IMR-90 (cell line): ENCODE results near the gene RAB8B.

ENCODE experiments used
- CEBPB ChIP-seq: IDR thresholded peaks from 2 replicates; pipeline ENCODE4 v1.6.1; 2012; ENCODE audit warnings: low read depth, low read length, improper control_type of control experiment
- FOS ChIP-seq: fragments of 150-350 bp; IDR thresholded peaks from 2 replicates; pipeline ENCODE4 v1.6.1; 2016; ENCODE audit warnings: low read depth, low read length
- MAFK ChIP-seq: IDR thresholded peaks from 2 replicates; pipeline ENCODE4 v1.6.1; 2012; ENCODE audit warnings: low read depth, low read length, improper control_type of control experiment
- MAZ ChIP-seq: IDR thresholded peaks from 2 replicates; pipeline ENCODE4 v1.6.1; 2012; ENCODE audit warnings: low read depth, mild to moderate bottlenecking, low read length, improper control_type of control experiment, moderate library complexity, borderline replicate concordance
- NFE2L2 ChIP-seq: fragments of 150-350 bp; IDR thresholded peaks from 2 replicates; pipeline ENCODE4 v1.6.1; 2016; ENCODE audit warnings: low read depth, mild to moderate bottlenecking, low read length
- POLR2A ChIP-seq: IDR thresholded peaks from 2 replicates; pipeline ENCODE4 v1.6.1; 2012; ENCODE audit warnings: mild to moderate bottlenecking, low read depth, low read length
- RAD21 ChIP-seq: IDR thresholded peaks from 2 replicates; pipeline ENCODE4 v1.6.1; 2012; ENCODE audit warnings: low read length, improper control_type of control experiment
- RCOR1 ChIP-seq: IDR thresholded peaks from 2 replicates; pipeline ENCODE4 v1.6.1; 2012; ENCODE audit warnings: mild to moderate bottlenecking, low read length, improper control_type of control experiment; ENCODE audit not compliant: insufficient replicate concordance
- RFX5 ChIP-seq: IDR thresholded peaks from 2 replicates; pipeline ENCODE4 v1.8.0; 2012; ENCODE audit warnings: low read depth, mild to moderate bottlenecking, low read length, moderate library complexity
- SMC3 ChIP-seq: fragments of 150-350 bp; IDR thresholded peaks from 2 replicates; pipeline ENCODE4 v1.6.1; 2016; ENCODE audit warnings: low read depth, mild to moderate bottlenecking, antibody characterized with exemption, low read length, moderate library complexity
- TF ChIP-seq, protein P1 (sequence below): conservative IDR thresholded peaks from 2 replicates; pipeline ENCODE4 v1.5.1; 2012; ENCODE audit warnings: mild to moderate bottlenecking, low read depth, low read length, improper control_type of control experiment
- TF ChIP-seq, protein P2 (sequence below): fragments of 150-350 bp; IDR thresholded peaks from 2 replicates; pipeline ENCODE4 v1.6.1; 2017; ENCODE audit warnings: mild to moderate bottlenecking, antibody characterized with exemption, low read length, low read depth
- TF ChIP-seq, protein P3 (sequence below): fragments of 150-350 bp; IDR thresholded peaks from 2 replicates; pipeline ENCODE4 v1.6.1; 2016; ENCODE audit warnings: low read depth, mild to moderate bottlenecking, low read length, moderate library complexity, borderline replicate concordance

DNA sequence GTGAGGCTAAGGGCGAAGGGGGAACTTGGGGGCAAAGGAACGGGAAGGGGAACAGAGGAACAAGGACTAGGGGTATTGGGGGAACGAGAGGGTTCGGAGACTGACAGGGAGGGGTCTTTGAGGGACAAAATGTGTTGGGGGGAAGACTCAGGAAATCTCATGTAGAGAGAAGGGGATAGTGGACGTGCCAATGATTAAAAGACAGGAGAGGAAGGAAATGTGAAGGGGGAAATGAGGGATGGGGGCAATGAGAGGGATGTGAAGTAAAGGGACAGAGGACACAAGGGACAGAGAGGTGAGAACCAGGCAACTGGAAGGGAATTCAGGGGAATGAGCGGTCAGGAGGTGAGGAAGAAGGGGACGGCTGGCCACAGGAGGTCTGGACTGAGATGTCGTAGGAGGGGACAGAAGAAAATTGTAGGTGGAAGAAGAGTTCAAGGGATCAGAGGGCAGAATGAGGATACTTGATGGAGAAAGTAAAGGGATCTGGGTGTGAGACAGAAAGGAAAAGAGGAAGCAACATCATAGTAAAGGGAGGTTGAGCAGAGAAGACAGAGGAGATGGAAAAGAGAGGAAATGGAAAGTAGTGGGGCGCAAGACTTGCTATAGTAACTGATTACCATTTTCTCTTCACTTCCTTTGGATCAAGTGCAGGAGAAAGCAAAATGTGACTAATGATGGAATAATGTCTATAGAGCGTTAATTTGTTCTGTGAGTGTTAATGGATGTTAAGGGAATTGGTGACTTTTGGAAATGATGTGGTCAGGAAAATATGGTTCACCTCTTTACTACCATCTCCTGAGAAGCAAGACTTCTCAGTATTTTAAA, 749 bp downstream of the RAB8B start:
- TF ChIP-seq, protein P1, sequence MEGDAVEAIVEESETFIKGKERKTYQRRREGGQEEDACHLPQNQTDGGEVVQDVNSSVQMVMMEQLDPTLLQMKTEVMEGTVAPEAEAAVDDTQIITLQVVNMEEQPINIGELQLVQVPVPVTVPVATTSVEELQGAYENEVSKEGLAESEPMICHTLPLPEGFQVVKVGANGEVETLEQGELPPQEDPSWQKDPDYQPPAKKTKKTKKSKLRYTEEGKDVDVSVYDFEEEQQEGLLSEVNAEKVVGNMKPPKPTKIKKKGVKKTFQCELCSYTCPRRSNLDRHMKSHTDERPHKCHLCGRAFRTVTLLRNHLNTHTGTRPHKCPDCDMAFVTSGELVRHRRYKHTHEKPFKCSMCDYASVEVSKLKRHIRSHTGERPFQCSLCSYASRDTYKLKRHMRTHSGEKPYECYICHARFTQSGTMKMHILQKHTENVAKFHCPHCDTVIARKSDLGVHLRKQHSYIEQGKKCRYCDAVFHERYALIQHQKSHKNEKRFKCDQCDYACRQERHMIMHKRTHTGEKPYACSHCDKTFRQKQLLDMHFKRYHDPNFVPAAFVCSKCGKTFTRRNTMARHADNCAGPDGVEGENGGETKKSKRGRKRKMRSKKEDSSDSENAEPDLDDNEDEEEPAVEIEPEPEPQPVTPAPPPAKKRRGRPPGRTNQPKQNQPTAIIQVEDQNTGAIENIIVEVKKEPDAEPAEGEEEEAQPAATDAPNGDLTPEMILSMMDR, result no peak
- TF ChIP-seq POLR2A (no peak), CEBPB (no peak), MAZ (no peak), MAFK (no peak), RAD21 (no peak), RCOR1 (no peak), NFE2L2 (no peak), FOS (no peak), SMC3 (no peak), RFX5 (no peak)
- TF ChIP-seq, protein P2, sequence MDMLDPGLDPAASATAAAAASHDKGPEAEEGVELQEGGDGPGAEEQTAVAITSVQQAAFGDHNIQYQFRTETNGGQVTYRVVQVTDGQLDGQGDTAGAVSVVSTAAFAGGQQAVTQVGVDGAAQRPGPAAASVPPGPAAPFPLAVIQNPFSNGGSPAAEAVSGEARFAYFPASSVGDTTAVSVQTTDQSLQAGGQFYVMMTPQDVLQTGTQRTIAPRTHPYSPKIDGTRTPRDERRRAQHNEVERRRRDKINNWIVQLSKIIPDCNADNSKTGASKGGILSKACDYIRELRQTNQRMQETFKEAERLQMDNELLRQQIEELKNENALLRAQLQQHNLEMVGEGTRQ, result no peak
- TF ChIP-seq, protein P3, sequence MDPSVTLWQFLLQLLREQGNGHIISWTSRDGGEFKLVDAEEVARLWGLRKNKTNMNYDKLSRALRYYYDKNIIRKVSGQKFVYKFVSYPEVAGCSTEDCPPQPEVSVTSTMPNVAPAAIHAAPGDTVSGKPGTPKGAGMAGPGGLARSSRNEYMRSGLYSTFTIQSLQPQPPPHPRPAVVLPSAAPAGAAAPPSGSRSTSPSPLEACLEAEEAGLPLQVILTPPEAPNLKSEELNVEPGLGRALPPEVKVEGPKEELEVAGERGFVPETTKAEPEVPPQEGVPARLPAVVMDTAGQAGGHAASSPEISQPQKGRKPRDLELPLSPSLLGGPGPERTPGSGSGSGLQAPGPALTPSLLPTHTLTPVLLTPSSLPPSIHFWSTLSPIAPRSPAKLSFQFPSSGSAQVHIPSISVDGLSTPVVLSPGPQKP, result no peak
